Measurements from ENCODE around the gene MOK. TPM values are rescaled to one million over a fixed set of nuclear protein-coding genes. Genes with fewer than 3 reads are reported as not detected.

MOK gene
- total and polyA plus RNA-seq, 2 donors (not counting 1 experiment from before 2014, with no cell fraction given), result 4.3 to 4.7 TPM

DNA sequence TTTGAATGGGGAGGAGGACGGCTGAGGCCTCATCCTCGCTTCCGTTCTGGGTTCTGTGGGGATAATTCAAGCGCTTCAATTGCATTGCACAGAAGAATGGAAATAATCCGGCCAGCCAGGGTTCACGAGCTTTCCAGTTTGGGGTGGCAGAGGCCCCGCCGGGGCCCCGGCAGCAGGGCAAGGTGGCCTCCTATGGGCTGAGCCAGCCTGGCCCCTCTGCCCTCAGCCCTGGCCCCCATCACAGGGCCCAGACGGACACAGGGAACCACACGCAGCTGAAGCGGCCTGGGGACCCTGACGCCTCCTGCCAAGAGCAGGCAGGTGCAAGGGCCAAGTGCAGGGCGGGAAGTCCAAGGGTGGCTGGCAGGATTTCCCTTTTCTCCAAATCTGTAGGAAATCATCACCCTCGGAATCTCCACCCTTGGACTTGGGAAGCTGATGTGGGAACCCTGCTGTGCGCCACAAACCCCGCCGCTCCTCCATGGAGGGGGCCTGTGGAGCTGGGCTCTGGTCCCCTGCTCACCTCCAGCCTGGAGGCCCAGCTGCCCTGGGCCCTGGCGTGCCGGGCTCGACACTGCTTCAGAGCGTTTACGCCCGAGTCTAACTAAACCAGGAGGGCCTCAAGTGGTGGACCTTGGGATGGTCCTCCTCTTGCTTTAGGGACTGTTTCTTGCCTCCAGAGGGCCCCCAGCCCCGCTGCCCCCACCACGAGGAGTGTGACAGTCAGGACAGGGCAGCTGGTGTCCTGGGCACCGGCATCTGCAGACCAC lies 78.4 kb downstream of the MOK start:
- Histone ChIP-seq H3K36me3 (ENCODE audit: control insufficient read depth, insufficient read depth, low read length) (no peaks in the 10 kb centered on the region), H3K79me2 (ENCODE audit: control insufficient read depth, insufficient read depth, low read length) (no peaks in the 10 kb centered on the region), H3K27me3 (ENCODE audit: control insufficient read depth, insufficient read depth, low read length) (no peaks in the 10 kb centered on the region), H3K4me1 (ENCODE audit: control insufficient read depth, extremely low read depth, insufficient read depth, low read length) (no peaks in the 10 kb centered on the region), H2AFZ (ENCODE audit: low read length) (no peak overlapping the region), H3K9me3 (ENCODE audit: control insufficient read depth, insufficient read depth, low read depth, low read length) (no peaks in the 10 kb centered on the region), H4K20me1 (ENCODE audit: control insufficient read depth, extremely low read depth, insufficient read depth, low read length) (no peaks in the 10 kb centered on the region), H3K4me3 (replicated peaks in 1 of 4; ENCODE audit: control extremely low read depth in 1 of 4, insufficient read depth in 1 of 4, low read depth in 3 of 4, low read length in 4 of 4) (no peak overlapping the region), H3K9ac (ENCODE audit: insufficient read depth, low read length) (no peak overlapping the region), H3K27ac (ENCODE audit: insufficient read depth, low read length) (no peak overlapping the region), H3K4me2 (ENCODE audit: extremely low read depth, insufficient read depth, low read length) (no peak overlapping the region)
- DNase-seq (ENCODE audit: low read depth in 2 of 2), result no peak
- TF ChIP-seq EZH2 (IDR thresholded peaks at IDR 0.05; ENCODE audit: low read length, missing control alignments), result no peak
- TF ChIP-seq, protein P1, sequence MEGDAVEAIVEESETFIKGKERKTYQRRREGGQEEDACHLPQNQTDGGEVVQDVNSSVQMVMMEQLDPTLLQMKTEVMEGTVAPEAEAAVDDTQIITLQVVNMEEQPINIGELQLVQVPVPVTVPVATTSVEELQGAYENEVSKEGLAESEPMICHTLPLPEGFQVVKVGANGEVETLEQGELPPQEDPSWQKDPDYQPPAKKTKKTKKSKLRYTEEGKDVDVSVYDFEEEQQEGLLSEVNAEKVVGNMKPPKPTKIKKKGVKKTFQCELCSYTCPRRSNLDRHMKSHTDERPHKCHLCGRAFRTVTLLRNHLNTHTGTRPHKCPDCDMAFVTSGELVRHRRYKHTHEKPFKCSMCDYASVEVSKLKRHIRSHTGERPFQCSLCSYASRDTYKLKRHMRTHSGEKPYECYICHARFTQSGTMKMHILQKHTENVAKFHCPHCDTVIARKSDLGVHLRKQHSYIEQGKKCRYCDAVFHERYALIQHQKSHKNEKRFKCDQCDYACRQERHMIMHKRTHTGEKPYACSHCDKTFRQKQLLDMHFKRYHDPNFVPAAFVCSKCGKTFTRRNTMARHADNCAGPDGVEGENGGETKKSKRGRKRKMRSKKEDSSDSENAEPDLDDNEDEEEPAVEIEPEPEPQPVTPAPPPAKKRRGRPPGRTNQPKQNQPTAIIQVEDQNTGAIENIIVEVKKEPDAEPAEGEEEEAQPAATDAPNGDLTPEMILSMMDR (conservative IDR thresholded peaks at IDR 0.05 in 1 of 2, IDR thresholded peaks at IDR 0.05 in 1 of 2; ENCODE audit: low read depth in 1 of 2, low read length in 2 of 2), result no peak

DNA sequence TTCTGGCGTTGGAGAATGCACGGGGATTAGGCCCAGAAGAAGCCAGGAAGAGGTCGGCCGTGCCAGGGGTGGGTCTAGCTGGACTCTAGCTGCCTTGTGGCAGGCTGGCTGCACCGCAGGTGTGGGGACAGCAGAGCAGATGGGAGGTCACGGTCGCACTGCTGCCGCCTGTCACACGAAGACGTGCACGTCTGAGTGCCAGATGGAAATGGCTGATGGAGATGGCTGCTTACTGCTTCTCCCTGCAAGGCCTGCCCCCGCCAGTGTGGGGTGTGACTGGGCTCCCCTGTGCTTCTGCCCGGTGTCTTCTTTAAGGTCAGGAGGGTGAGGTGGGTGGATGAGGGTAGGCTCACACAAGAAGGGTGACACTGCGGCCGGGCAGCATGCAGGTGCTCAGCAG lies 79.0 kb downstream of the MOK start:
- H3K27ac ChIP-seq (ENCODE audit: insufficient read depth, low read length), result no peak overlapping the region
- TF ChIP-seq EZH2 (IDR thresholded peaks at IDR 0.05; ENCODE audit: low read length, missing control alignments), result no peak
- TF ChIP-seq, protein P1 (conservative IDR thresholded peaks at IDR 0.05 in 1 of 2, IDR thresholded peaks at IDR 0.05 in 1 of 2; ENCODE audit: low read depth in 1 of 2, low read length in 2 of 2), result no peak
- H2AFZ ChIP-seq (ENCODE audit: low read length), result no peak overlapping the region
- H3K36me3 ChIP-seq (ENCODE audit: control insufficient read depth, insufficient read depth, low read length), result no peaks in the 10 kb centered on the region
- no peaks in the 10 kb centered on the region for H3K79me2 ChIP-seq (ENCODE audit: control insufficient read depth, insufficient read depth, low read length)
- no peak for DNase-seq (ENCODE audit: low read depth in 2 of 2)
- no peaks in the 10 kb centered on the region for H3K27me3 ChIP-seq (ENCODE audit: control insufficient read depth, insufficient read depth, low read length)
- H3K4me1 ChIP-seq (ENCODE audit: control insufficient read depth, extremely low read depth, insufficient read depth, low read length), result no peaks in the 10 kb centered on the region
- H3K4me3 ChIP-seq (replicated peaks in 1 of 4; ENCODE audit: control extremely low read depth in 1 of 4, insufficient read depth in 1 of 4, low read depth in 3 of 4, low read length in 4 of 4), result no peak overlapping the region
- H3K9me3 ChIP-seq (ENCODE audit: control insufficient read depth, insufficient read depth, low read depth, low read length), result no peaks in the 10 kb centered on the region
- H4K20me1 ChIP-seq (ENCODE audit: control insufficient read depth, extremely low read depth, insufficient read depth, low read length), result no peaks in the 10 kb centered on the region
- H3K9ac ChIP-seq (ENCODE audit: insufficient read depth, low read length), result no peak overlapping the region
- H3K4me2 ChIP-seq (ENCODE audit: extremely low read depth, insufficient read depth, low read length), result no peak overlapping the region

DNA sequence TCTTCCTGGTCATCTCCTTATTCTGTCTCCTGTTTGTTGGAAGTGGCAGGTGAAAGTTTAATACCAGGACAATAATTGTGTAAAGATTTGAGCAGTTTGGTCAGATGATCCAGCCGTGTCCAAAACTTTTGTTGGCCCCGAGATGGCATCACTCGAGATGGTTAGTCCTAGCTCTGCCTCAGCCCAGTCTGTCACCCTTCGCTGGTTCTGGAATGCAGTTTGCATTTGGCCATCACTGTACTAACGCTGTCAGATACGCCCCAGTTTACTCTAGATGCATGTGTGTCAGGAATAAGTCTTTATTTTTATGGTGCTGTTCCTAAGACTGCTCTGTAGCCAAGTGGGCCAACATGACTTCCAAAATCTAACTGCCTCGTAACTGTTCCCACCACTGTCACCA lies 79.6 kb downstream of the MOK start:
- Histone ChIP-seq H2AFZ (ENCODE audit: low read length) (no peak overlapping the region), H3K4me3 (replicated peaks in 1 of 4; ENCODE audit: control extremely low read depth in 1 of 4, insufficient read depth in 1 of 4, low read depth in 3 of 4, low read length in 4 of 4) (no peak overlapping the region), H3K4me1 (ENCODE audit: control insufficient read depth, extremely low read depth, insufficient read depth, low read length) (no peaks in the 10 kb centered on the region), H3K9me3 (ENCODE audit: control insufficient read depth, insufficient read depth, low read depth, low read length) (no peaks in the 10 kb centered on the region), H3K27me3 (ENCODE audit: control insufficient read depth, insufficient read depth, low read length) (no peaks in the 10 kb centered on the region), H3K4me2 (ENCODE audit: extremely low read depth, insufficient read depth, low read length) (no peak overlapping the region), H3K79me2 (ENCODE audit: control insufficient read depth, insufficient read depth, low read length) (no peaks in the 10 kb centered on the region), H3K36me3 (ENCODE audit: control insufficient read depth, insufficient read depth, low read length) (no peaks in the 10 kb centered on the region), H3K9ac (ENCODE audit: insufficient read depth, low read length) (no peak overlapping the region), H3K27ac (ENCODE audit: insufficient read depth, low read length) (no peak overlapping the region), H4K20me1 (ENCODE audit: control insufficient read depth, extremely low read depth, insufficient read depth, low read length) (no peaks in the 10 kb centered on the region)
- DNase-seq (ENCODE audit: low read depth in 2 of 2), result no peak
- TF ChIP-seq EZH2 (IDR thresholded peaks at IDR 0.05; ENCODE audit: low read length, missing control alignments), result no peak
- TF ChIP-seq, protein P1 (conservative IDR thresholded peaks at IDR 0.05 in 1 of 2, IDR thresholded peaks at IDR 0.05 in 1 of 2; ENCODE audit: low read depth in 1 of 2, low read length in 2 of 2), result no peak
